Breast epithelium (tissue), 3 donors: ENCODE results near the gene CDK19.

ENCODE experiments used
- CTCF ChIP-seq, 3 donors: fragments of 450-650 bp; IDR thresholded peaks; one replicate each; pipeline ENCODE4 v1.5.1; 2016 to 2017; ENCODE audit warnings: antibody characterized with exemption in 3 of 3, mild to moderate bottlenecking in 3 of 3, moderate library complexity in 3 of 3
- POLR2AphosphoS5 ChIP-seq, 3 donors: sonication (generic); formaldehyde crosslinking; IDR thresholded peaks; one replicate each; pipeline ENCODE4 v1.6.1; 2017; ENCODE audit warnings: antibody characterized with exemption in 3 of 3

- no peak for TF ChIP-seq CTCF (IDR thresholded peaks at IDR 0.05)
- TF ChIP-seq POLR2AphosphoS5 (IDR thresholded peaks at IDR 0.05), result no peak
Measured at GRCh38 chr6:110800196-110800838, 15.0 kb downstream of the CDK19 start.
